Erythroblast (primary cell): Measurements from ENCODE around the gene CNNM2.

Experiments
- GATA1 ChIP-seq: IDR thresholded peaks from 2 replicates; pipeline ENCODE4 v1.6.1; 2011; ENCODE audit warnings: low read depth, mild to moderate bottlenecking, control low read depth, low read length, moderate library complexity
- POLR2A ChIP-seq: IDR thresholded peaks from 2 replicates; pipeline ENCODE4 v1.6.1; 2011; ENCODE audit warnings: mild to moderate bottlenecking, low read length

- TF ChIP-seq POLR2A (no peak), GATA1 (no peak)
Measured at GRCh38 chr10:102959360-102959759, 41.3 kb downstream of the CNNM2 start.
